Measurements from ENCODE around the gene ZBTB38.
A peak's percentile ranks its signal among the peaks of the same experiment; 100 is the strongest.

The ZBTB38 gene, protein sequence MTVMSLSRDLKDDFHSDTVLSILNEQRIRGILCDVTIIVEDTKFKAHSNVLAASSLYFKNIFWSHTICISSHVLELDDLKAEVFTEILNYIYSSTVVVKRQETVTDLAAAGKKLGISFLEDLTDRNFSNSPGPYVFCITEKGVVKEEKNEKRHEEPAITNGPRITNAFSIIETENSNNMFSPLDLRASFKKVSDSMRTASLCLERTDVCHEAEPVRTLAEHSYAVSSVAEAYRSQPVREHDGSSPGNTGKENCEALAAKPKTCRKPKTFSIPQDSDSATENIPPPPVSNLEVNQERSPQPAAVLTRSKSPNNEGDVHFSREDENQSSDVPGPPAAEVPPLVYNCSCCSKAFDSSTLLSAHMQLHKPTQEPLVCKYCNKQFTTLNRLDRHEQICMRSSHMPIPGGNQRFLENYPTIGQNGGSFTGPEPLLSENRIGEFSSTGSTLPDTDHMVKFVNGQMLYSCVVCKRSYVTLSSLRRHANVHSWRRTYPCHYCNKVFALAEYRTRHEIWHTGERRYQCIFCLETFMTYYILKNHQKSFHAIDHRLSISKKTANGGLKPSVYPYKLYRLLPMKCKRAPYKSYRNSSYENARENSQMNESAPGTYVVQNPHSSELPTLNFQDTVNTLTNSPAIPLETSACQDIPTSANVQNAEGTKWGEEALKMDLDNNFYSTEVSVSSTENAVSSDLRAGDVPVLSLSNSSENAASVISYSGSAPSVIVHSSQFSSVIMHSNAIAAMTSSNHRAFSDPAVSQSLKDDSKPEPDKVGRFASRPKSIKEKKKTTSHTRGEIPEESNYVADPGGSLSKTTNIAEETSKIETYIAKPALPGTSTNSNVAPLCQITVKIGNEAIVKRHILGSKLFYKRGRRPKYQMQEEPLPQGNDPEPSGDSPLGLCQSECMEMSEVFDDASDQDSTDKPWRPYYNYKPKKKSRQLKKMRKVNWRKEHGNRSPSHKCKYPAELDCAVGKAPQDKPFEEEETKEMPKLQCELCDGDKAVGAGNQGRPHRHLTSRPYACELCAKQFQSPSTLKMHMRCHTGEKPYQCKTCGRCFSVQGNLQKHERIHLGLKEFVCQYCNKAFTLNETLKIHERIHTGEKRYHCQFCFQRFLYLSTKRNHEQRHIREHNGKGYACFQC (N-terminal part only)

DNA sequence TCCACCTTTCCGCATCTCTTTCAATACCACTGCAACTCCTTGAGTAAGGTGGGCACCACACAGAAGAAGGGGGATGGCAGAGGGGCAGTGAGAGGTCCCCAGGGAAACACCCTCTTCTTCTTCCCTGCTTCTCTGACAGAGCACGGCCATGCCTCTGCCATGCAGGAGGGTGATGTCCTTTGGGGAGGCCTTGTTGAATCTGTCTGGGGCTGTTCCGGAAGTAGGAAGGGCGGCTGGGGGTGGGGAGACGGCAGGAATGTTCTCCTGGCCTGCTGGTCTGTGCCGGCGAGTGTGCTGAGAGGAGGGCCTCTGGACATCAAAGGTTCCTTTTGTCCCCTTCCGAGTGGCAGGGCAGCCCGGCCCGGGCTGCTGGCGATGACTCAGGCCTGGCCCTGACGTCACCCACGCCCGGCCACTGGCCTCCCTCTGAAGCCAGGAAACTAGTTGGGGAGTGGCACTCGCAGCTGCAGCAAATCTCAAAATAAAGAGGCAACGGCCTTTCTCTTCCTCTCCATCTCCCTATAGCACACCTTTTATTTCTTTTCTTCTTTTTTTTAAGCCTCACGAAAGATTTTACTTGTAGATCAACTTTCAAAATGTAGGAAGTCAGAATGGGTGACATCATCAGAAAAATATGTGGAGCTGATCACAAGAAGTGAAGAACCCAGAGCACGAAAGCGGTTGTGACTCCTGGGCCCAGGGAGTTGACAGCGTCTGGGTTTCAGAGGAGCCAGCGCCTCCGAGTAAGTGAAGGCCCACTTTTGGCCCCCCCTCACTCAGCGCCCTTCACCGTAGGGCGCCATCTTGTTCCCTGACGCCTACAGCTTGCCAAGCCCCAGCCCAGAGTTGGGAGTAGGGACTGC is at the start of gene ZBTB38:
Gene ZBTB38 (plus strand): TSS at position 443 of the 863 bp plus-strand sequence. CDS start 73,885 bp downstream, outside the sequence.
- Mint-ChIP-seq H3K9me3 (peaks cover 3% of the 10 kb centered on the region), H3K36me3 (ENCODE audit: low read depth) (peaks cover 8% of the 10 kb centered on the region), H3K27me3 (ENCODE audit: low read depth) (no peaks in the 10 kb centered on the region), H3K4me3 (peak within 1 kb of the TSS; percentile 44 to 75 (median 67)), H3K4me1 (peaks cover 57% of the 10 kb centered on the region), H3K27ac (peak within 1 kb of the TSS; percentile 96 to 100 (median 99))
- TF ChIP-seq, protein P1, sequence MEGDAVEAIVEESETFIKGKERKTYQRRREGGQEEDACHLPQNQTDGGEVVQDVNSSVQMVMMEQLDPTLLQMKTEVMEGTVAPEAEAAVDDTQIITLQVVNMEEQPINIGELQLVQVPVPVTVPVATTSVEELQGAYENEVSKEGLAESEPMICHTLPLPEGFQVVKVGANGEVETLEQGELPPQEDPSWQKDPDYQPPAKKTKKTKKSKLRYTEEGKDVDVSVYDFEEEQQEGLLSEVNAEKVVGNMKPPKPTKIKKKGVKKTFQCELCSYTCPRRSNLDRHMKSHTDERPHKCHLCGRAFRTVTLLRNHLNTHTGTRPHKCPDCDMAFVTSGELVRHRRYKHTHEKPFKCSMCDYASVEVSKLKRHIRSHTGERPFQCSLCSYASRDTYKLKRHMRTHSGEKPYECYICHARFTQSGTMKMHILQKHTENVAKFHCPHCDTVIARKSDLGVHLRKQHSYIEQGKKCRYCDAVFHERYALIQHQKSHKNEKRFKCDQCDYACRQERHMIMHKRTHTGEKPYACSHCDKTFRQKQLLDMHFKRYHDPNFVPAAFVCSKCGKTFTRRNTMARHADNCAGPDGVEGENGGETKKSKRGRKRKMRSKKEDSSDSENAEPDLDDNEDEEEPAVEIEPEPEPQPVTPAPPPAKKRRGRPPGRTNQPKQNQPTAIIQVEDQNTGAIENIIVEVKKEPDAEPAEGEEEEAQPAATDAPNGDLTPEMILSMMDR (IDR thresholded peaks at IDR 0.05; ENCODE audit: unreplicated experiment in 3 of 3), result no peak

DNA sequence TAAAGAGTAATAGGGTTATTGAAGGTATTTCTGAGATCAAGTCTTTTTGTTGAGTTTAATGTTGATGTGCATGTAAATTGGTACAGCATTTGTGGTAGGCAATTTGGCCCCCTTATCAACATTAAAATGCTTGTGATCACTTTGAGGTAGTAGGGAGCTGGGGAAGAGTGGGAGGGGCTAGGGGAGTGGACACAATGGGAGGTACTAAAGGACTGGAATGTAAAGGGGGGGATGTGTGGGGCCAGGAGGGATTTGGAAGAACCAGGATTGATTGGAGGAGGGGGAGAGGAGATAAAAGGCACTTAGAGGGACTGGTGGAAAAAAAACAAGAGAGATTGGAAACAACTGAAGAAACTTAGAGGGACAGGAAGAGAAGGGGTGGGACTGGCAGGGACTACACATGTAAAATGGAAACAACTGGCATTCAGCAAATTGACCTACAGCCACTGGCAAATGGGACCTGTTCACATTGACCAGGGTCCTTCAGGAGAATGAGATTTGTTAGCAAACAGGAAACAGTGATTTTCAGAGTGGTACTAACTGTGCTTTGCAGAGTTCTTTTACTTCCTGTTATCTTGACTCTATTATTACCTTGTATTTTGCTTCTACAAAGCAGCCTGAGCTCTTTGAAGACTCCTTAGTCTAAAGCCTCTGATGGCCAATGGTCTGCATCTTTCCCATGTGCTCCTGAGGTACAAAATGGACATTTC is 47.8 kb upstream of the ZBTB38 start:
- Mint-ChIP-seq H3K27ac (no peak overlapping the region), H3K4me3 (no peak overlapping the region), H3K27me3 (ENCODE audit: low read depth) (no peaks in the 10 kb centered on the region), H3K9me3 (peaks cover 5% of the 10 kb centered on the region), H3K36me3 (ENCODE audit: low read depth) (no peaks in the 10 kb centered on the region), H3K4me1 (no peaks in the 10 kb centered on the region)
- TF ChIP-seq, protein P1 (IDR thresholded peaks at IDR 0.05; ENCODE audit: unreplicated experiment in 3 of 3), result no peak

DNA sequence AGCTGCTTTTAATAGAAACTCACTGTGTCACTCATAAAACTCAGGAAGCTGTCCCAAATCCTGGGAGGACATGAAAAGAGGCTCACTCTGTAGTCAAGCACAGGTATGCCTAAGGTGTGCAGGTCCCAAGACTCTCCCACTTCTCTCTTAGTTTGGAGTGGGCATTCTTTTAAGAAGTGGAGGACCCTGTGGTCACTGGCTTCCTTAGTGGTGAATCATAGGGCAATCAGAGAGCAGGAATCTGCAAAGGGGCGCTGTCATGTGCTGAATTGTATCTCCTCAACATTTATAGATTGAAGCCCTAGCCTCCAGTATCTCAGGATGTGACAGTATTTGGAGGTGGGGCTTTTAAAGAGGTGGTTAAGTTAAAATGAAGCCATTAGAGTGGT is 47.2 kb upstream of the ZBTB38 start:
- Mint-ChIP-seq H3K27ac (peak overlapping the region in 1 of 3 experiments; percentile 73), H3K36me3 (ENCODE audit: low read depth) (no peaks in the 10 kb centered on the region), H3K9me3 (peaks cover 5% of the 10 kb centered on the region), H3K4me1 (peaks cover 2% of the 10 kb centered on the region), H3K4me3 (no peak overlapping the region), H3K27me3 (ENCODE audit: low read depth) (no peaks in the 10 kb centered on the region)
- TF ChIP-seq, protein P1 (IDR thresholded peaks at IDR 0.05; ENCODE audit: unreplicated experiment in 3 of 3), result no peak

DNA sequence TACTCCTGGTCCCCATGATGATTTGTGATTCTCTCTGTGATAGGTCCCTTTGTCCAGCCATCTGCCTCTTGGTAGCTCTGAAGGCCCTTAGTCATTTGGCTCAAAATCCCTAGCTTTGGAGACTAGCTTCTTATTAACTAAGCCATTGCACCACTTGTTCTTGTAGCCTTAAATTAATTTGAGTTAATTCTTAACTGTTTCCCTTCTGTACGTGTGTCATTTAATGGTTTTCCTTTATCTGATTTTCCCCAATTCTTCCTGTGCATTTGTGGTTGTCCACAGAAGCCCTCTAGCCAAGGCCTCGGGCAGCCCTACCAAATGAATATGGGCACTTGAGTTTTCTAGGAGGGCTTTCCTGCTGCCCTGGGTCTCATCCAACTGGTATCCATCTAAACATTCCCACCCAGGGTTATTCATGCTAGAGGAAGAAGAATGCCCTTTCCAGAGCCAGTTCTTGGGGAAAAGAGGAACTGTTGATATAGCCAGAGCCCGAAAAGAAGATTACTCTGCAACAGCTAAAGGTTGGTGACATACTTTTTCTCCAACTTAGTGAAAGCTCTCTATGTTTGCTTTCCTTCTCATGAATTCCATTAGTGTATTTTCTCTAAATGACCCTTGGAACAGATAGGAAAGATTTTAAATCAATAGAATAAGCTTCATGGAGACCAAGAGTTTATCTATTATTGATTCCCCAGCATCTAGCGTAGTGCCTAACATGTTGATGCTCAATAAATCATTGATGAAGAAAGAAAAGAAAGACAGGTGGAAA is 44.2 kb upstream of the ZBTB38 start:
- H3K27ac Mint-ChIP-seq, result peak overlapping the region; percentile 72 to 94 (median 91)
- H3K36me3 Mint-ChIP-seq (ENCODE audit: low read depth), result no peaks in the 10 kb centered on the region
- no peaks in the 10 kb centered on the region for H3K27me3 Mint-ChIP-seq (ENCODE audit: low read depth)
- peaks cover 8% of the 10 kb centered on the region for H3K4me1 Mint-ChIP-seq
- peak overlapping the region; percentile 57 to 77 (median 77) for H3K4me3 Mint-ChIP-seq
- peaks cover 5% of the 10 kb centered on the region for H3K9me3 Mint-ChIP-seq
- TF ChIP-seq, protein P1 (IDR thresholded peaks at IDR 0.05; ENCODE audit: unreplicated experiment in 3 of 3), result no peak
